NCI-H128 (cell line): ENCODE measurements around the gene FBXW10.
"Not testable (repeated sequence)": the region's sequence is repeated elsewhere in the genome, so short reads cannot be mapped to it uniquely, and the experiment has no call there.

Experiments used
- DNase-seq: peaks from one replicate; lab custom pipeline; 2025; ENCODE audit not compliant: unreplicated experiment; lab: John Stamatoyannopoulos, UW

Gene FBXW10

GRCh38 chr17:18821430-18821829 lies 77.6 kb downstream of the FBXW10 start:
- not testable (repeated sequence) for DNase-seq

GRCh38 chr17:18827613-18828012 lies 83.8 kb downstream of the FBXW10 start:
- not testable (repeated sequence) for DNase-seq
